K562 (cell line): ENCODE measurements around the gene VEGFA. TPM values are rescaled to one million over a fixed set of nuclear protein-coding genes. Genes with fewer than 3 reads are reported as not detected.

ENCODE experiments used
- ASH1L ChIP-seq: fragments of 450-650 bp; IDR thresholded peaks from 2 replicates; pipeline ENCODE4 v1.6.1; 2018; ENCODE audit warnings: borderline replicate concordance, mild to moderate bottlenecking, low read depth; ENCODE audit not compliant: partially characterized antibody
- CC2D1A ChIP-seq: fragments of 450-650 bp; IDR thresholded peaks from 2 replicates; pipeline ENCODE4 v1.6.1; 2017; ENCODE audit warnings: mild to moderate bottlenecking
- CREBBP ChIP-seq: IDR thresholded peaks from one replicate; pipeline ENCODE4 v1.6.1; 2012; ENCODE audit warnings: low read depth, mild to moderate bottlenecking, control low read depth, inconsistent platforms, low read length
- ETV5 ChIP-seq: sonication (generic); formaldehyde crosslinking; IDR thresholded peaks from 2 replicates; pipeline ENCODE4 v1.4.0; 2020; ENCODE audit warnings: low read depth, mild to moderate bottlenecking, missing genetic modification reagents
- FOXM1 ChIP-seq, 2 experiments: fragments of 450-650 bp in 1 of 2; sonication (generic) in 1 of 2; formaldehyde crosslinking in 1 of 2; IDR thresholded peaks; 2 replicates each; pipeline versions ENCODE4 v1.6.1 to v1.9.0; 2017 to 2022; ENCODE audit warnings: low read depth in 2 of 2, mild to moderate bottlenecking in 2 of 2, missing genetic modification reagents in 1 of 2, moderate library complexity in 1 of 2
- MIER1 ChIP-seq: fragments of 450-650 bp; IDR thresholded peaks from 2 replicates; pipeline ENCODE4 v1.6.1; 2016; ENCODE audit warnings: antibody characterized with exemption, mild to moderate bottlenecking, low read depth
- NCOR1 ChIP-seq: fragments of 450-650 bp; IDR thresholded peaks from 2 replicates; pipeline ENCODE4 v1.6.1; 2016; ENCODE audit warnings: mild to moderate bottlenecking, moderate library complexity
- RCOR1 ChIP-seq, 2 experiments: IDR thresholded peaks; 2 replicates each; pipeline ENCODE4 v1.6.1; 2012; ENCODE audit warnings: low read depth in 2 of 2, low read length in 2 of 2, borderline replicate concordance in 1 of 2, improper control_type of control experiment in 1 of 2
- SIN3A ChIP-seq, 2 experiments: fragments of 150-350 bp in 1 of 2; IDR thresholded peaks; 2 replicates each; pipeline ENCODE4 v1.6.1; 2011 to 2016; ENCODE audit warnings: borderline replicate concordance in 2 of 2, low read depth in 2 of 2, low read length in 2 of 2, mild to moderate bottlenecking in 2 of 2, moderate library complexity in 2 of 2; ENCODE audit not compliant: control insufficient read depth in 1 of 2
- SMAD2 ChIP-seq: fragments of 150-350 bp; IDR thresholded peaks from 2 replicates; pipeline ENCODE4 v1.6.1; 2014; ENCODE audit warnings: low read depth, mild to moderate bottlenecking, low read length
- SREBF2 ChIP-seq: sonication (generic); formaldehyde crosslinking; IDR thresholded peaks from 2 replicates; pipeline ENCODE4 v1.4.0; 2020; ENCODE audit warnings: mild to moderate bottlenecking, missing genetic modification reagents
- TAF9B ChIP-seq: fragments of 450-650 bp; IDR thresholded peaks from 2 replicates; pipeline ENCODE4 v1.6.1; 2018; ENCODE audit warnings: mild to moderate bottlenecking; ENCODE audit not compliant: partially characterized antibody
- ZC3H4 ChIP-seq: sonication (generic); formaldehyde crosslinking; IDR thresholded peaks from 2 replicates; pipeline ENCODE4 v1.9.0; 2021; ENCODE audit warnings: missing genetic modification reagents, borderline replicate concordance
- ZNF197 ChIP-seq: fragments of 200-800 bp; sonication (Bioruptor generic); IDR thresholded peaks from 2 replicates; pipeline ENCODE4 v1.6.1; 2016; ENCODE audit warnings: low read depth, missing genetic modification characterization, missing compliant biosample characterization
- ZNF589 ChIP-seq: fragments of 200-800 bp; sonication (Bioruptor generic); IDR thresholded peaks from 2 replicates; pipeline ENCODE4 v1.6.1; 2016; ENCODE audit warnings: low read depth, missing genetic modification characterization, missing compliant biosample characterization
- polyA plus RNA-seq, 8 experiments: library from polyadenylated mRNA; depleted of rRNA in 4 of 8; stranded (reverse) in 5 of 8; unstranded in 3 of 8; fragments of >200 nt; fragmentation: Nextera tagmentation in 2 of 8; fragmentation: Illumina TruSeq in 1 of 8; extraction: Ambion mirVana in 2 of 8; extraction: Trizol in 1 of 8; gene quantifications; 2 replicates each; pipeline versions ENCODE4 v1.2.1 to v1.2.3, GENCODE V29; 2011 to 2014; ENCODE audit warnings: inconsistent platforms in 1 of 8, missing spikeins in 1 of 8
- total RNA-seq, 7 experiments: library from RNA; depleted of rRNA in 6 of 7; stranded (reverse); fragments of >200 nt in 6 of 7; fragmentation: Illumina TruSeq in 2 of 7; extraction: Trizol in 2 of 7; gene quantifications; 2 replicates each; pipeline versions ENCODE4 v1.2.1 to v1.2.3, GENCODE V29; 2011 to 2021; ENCODE audit warnings: low replicate concordance in 1 of 7
- TF ChIP-seq, protein P1 (sequence below), 3 experiments: IDR thresholded peaks in 2 of 3; conservative IDR thresholded peaks in 1 of 3; 2 replicates each; pipeline ENCODE4 v1.5.1; 2011 to 2012; ENCODE audit warnings: low read length in 3 of 3, mild to moderate bottlenecking in 3 of 3, control low read depth in 2 of 3, improper control_type of control experiment in 1 of 3, inconsistent platforms in 1 of 3, low read depth in 1 of 3, mixed read lengths in 1 of 3, moderate library complexity in 1 of 3; ENCODE audit not compliant: insufficient read depth in 2 of 3
- TF ChIP-seq, protein P2 (sequence below): fragments of 250-450 bp; sonication (Bioruptor Pico); IDR thresholded peaks from 2 replicates; pipeline ENCODE4 v1.8.0; 2022; ENCODE audit warnings: moderate library complexity, mild to moderate bottlenecking, inconsistent platforms
- TF ChIP-seq, protein P3 (sequence below): fragments of 250-450 bp; sonication (Bioruptor Pico); IDR thresholded peaks from 2 replicates; pipeline ENCODE4 v1.8.0; 2021; ENCODE audit warnings: moderate library complexity, mild to moderate bottlenecking, inconsistent platforms

Gene VEGFA
- total and polyA plus RNA-seq, 9 of the 15 experiments (the other 6 are each of a cell fraction or from before 2014, with no cell fraction given) = 14.0 to 271 (median 124) TPM

DNA sequence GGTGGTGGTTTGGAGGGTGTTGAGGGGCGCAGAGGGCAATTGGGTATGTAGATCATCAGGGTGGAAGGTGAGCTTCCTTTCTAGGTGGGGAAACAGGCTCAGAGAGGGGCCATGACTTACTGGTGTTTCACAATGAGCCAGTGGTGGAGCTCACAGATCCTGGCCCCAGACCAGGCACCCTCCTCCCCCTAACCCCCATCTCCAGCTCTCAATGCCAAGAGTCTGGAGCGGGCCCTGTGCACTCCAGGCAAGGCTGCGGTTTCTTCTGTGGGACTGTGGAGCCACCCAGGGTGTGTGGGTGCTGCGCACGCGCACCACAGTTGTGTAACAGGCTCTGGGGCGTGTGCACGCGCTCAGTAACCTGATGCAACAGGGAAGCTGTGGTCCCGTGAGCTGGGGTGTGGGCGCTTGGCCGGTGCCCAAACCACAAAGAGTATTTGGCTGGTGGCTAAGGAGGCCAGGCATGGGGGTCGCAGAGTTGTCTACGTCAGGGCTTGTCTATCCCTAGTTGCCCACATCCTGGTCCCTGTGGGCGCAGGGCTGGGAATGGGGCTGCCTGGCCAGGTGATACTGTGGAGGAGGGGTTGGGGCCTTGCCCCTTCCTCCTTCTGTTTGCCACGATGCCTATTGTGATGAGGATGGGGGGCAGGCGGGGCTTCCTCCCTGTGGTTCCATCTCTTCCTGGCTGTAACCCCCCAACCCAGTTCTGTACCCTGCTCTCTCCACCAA, 44.9 kb upstream of the VEGFA start (continued):
- TF ChIP-seq ETV5 (CRISPR knock-in tag) (peak; percentile 65; the same call in 1 of the 2 replicates), SMAD2 (no peak), TAF9B (peak; percentile 95), MIER1 (no peak), ASH1L (no peak), SIN3A (IDR thresholded peaks at IDR 0.05; ENCODE audit: borderline replicate concordance in 2 of 2, control insufficient read depth in 1 of 2, low read depth in 2 of 2, low read length in 2 of 2) (no peak), ZC3H4 (no peak), RCOR1 (IDR thresholded peaks at IDR 0.05; ENCODE audit: borderline replicate concordance in 1 of 2, low read depth in 2 of 2, low read length in 2 of 2) (peak; percentile 18 to 97; a peak in 3 of 4 replicates), NCOR1 (peak; percentile 85; the same call in 1 of the 2 replicates), CREBBP (no peak), ZNF197 (peak; percentile 81; the same call in 1 of the 2 replicates), FOXM1 (IDR thresholded peaks at IDR 0.05; ENCODE audit: low read depth) (no peak), FOXM1 (CRISPR knock-in tag; IDR thresholded peaks at IDR 0.05; ENCODE audit: low read depth) (no peak), ZNF589 (peak; percentile 92), SREBF2 (no peak), CC2D1A (no peak)
- TF ChIP-seq, protein P1, sequence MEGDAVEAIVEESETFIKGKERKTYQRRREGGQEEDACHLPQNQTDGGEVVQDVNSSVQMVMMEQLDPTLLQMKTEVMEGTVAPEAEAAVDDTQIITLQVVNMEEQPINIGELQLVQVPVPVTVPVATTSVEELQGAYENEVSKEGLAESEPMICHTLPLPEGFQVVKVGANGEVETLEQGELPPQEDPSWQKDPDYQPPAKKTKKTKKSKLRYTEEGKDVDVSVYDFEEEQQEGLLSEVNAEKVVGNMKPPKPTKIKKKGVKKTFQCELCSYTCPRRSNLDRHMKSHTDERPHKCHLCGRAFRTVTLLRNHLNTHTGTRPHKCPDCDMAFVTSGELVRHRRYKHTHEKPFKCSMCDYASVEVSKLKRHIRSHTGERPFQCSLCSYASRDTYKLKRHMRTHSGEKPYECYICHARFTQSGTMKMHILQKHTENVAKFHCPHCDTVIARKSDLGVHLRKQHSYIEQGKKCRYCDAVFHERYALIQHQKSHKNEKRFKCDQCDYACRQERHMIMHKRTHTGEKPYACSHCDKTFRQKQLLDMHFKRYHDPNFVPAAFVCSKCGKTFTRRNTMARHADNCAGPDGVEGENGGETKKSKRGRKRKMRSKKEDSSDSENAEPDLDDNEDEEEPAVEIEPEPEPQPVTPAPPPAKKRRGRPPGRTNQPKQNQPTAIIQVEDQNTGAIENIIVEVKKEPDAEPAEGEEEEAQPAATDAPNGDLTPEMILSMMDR (IDR thresholded peaks at IDR 0.05 in 2 of 3, conservative IDR thresholded peaks at IDR 0.05 in 1 of 3; ENCODE audit: insufficient read depth in 2 of 3, low read depth in 1 of 3, low read length in 3 of 3) = peak in 1 of 3 experiments; percentile 1; a peak in 1 of 6 replicates
- TF ChIP-seq, protein P2, sequence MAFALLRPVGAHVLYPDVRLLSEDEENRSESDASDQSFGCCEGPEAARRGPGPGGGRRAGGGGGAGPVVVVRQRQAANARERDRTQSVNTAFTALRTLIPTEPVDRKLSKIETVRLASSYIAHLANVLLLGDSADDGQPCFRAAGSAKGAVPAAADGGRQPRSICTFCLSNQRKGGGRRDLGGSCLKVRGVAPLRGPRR (CRISPR knock-in tag) = peak; percentile 72; the same call in 1 of the 2 replicates
- TF ChIP-seq, protein P3, sequence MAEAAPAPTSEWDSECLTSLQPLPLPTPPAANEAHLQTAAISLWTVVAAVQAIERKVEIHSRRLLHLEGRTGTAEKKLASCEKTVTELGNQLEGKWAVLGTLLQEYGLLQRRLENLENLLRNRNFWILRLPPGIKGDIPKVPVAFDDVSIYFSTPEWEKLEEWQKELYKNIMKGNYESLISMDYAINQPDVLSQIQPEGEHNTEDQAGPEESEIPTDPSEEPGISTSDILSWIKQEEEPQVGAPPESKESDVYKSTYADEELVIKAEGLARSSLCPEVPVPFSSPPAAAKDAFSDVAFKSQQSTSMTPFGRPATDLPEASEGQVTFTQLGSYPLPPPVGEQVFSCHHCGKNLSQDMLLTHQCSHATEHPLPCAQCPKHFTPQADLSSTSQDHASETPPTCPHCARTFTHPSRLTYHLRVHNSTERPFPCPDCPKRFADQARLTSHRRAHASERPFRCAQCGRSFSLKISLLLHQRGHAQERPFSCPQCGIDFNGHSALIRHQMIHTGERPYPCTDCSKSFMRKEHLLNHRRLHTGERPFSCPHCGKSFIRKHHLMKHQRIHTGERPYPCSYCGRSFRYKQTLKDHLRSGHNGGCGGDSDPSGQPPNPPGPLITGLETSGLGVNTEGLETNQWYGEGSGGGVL (CRISPR knock-in tag) = no peak
